ENCODE data around the gene DAAM2. TPM values are rescaled to one million over a fixed set of nuclear protein-coding genes. Genes with fewer than 3 reads are reported as not detected.

DAAM2 gene
- total and polyA plus RNA-seq, 4 donors, result 1.9 to 17.0 (median 4.4) TPM

DNA sequence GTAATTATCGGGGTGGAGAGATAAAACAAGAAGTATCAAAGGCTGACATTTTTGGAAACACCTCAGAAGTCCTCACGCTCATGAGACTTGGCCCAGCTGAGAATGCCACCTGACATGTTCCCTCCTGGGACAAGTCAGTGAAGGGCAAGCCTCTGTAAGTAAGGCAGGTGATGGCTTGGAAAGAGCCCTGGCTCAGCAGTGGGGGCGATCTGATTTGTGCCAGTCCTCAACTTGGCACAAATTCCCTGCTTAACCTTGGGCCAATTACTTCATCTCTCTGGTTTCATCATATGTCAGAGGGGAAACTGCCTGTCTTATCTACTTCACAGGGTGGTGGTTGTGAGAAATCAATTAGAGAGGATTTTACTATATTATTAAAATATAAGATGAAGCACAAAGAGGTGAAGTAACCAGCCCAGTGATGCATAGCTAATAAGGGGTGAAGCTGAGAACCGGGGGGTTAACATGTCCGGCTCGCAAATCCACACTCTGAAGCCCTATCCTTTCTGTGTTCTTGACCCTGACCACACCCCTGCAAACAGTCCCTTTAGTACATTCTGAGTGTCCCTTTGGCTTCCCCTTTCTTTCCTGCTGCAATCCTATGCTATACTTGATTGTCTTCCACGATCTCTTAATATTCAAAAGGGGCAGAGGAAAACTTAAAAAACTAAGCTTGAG lies 150.9 kb downstream of the DAAM2 start:
- TF ChIP-seq REST (IDR thresholded peaks at IDR 0.05), result no peak
- no peak for DNase-seq (ENCODE audit: low spot score)
- 78% methylated on average over 7 of the region's 7 CpGs for WGBS
- no peaks in the 10 kb centered on the region for H3K27me3 ChIP-seq (ENCODE audit: control insufficient read depth in 4 of 4, insufficient read depth in 4 of 4, low read length in 3 of 4)
- no peak overlapping the region for H3K27ac ChIP-seq (ENCODE audit: low read depth in 1 of 2, low read length in 2 of 2)
- no peak overlapping the region for H3K4me3 ChIP-seq (ENCODE audit: low read depth in 1 of 3, low read length in 3 of 3)
- peaks cover 9 to 27% (median 15%) of the 10 kb centered on the region in 4 donors for H3K4me1 ChIP-seq (ENCODE audit: control insufficient read depth in 4 of 4, insufficient read depth in 4 of 4, low read length in 3 of 4)
- no peaks in the 10 kb centered on the region for H3K36me3 ChIP-seq (ENCODE audit: control insufficient read depth in 4 of 4, insufficient read depth in 3 of 4, low read depth in 1 of 4, low read length in 3 of 4)
- H3K9ac ChIP-seq (ENCODE audit: low read depth in 1 of 2, low read length in 2 of 2), result no peak overlapping the region
- no peaks in the 10 kb centered on the region for H3K9me3 ChIP-seq (ENCODE audit: control insufficient read depth in 4 of 4, low read length in 3 of 4)

DNA sequence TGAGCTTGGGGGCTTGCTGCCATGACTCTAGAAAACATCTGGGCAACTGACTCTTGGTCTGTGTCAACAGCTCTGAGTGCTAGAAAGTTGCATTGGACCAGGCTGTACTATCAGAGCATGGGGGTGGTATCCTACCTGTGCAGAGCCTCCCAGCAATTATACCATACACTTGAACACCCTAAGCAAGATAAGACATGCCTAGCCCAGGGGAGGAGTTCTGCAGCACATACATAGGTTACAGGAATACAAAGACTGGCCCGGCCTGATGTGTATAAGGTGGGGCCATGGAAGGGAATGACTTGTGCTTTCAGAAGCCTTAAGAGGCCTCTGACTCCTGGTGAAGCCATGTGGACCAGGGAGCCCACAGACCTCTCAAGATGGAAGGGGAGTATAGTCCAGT lies 153.4 kb downstream of the DAAM2 start:
- Histone ChIP-seq H3K9ac (ENCODE audit: low read depth in 1 of 2, low read length in 2 of 2) (no peak overlapping the region), H3K9me3 (ENCODE audit: control insufficient read depth in 4 of 4, low read length in 3 of 4) (no peaks in the 10 kb centered on the region), H3K4me3 (ENCODE audit: low read depth in 1 of 3, low read length in 3 of 3) (no peak overlapping the region), H3K27me3 (ENCODE audit: control insufficient read depth in 4 of 4, insufficient read depth in 4 of 4, low read length in 3 of 4) (no peaks in the 10 kb centered on the region), H3K36me3 (ENCODE audit: control insufficient read depth in 4 of 4, insufficient read depth in 3 of 4, low read depth in 1 of 4, low read length in 3 of 4) (no peaks in the 10 kb centered on the region), H3K27ac (ENCODE audit: low read depth in 1 of 2, low read length in 2 of 2) (no peak overlapping the region), H3K4me1 (ENCODE audit: control insufficient read depth in 4 of 4, insufficient read depth in 4 of 4, low read length in 3 of 4) (peaks cover 10 to 22% (median 15%) of the 10 kb centered on the region in 4 donors)
- 90% methylated on average over 1 of the region's 1 CpG for WGBS
- DNase-seq (ENCODE audit: low spot score), result no peak
- TF ChIP-seq TAF1 (conservative IDR thresholded peaks at IDR 0.05) (no peak), EGR1 (IDR thresholded peaks at IDR 0.05; ENCODE audit: low read depth in 2 of 2) (no peak), ZBTB33 (IDR thresholded peaks at IDR 0.05) (no peak), REST (IDR thresholded peaks at IDR 0.05) (no peak), GABPA (IDR thresholded peaks at IDR 0.05 in 1 of 2, conservative IDR thresholded peaks at IDR 0.05 in 1 of 2) (no peak), RAD21 (IDR thresholded peaks at IDR 0.05) (no peak), HNF4A (conservative IDR thresholded peaks at IDR 0.05) (no peak), MAX (IDR thresholded peaks at IDR 0.05) (no peak), HNF4G (IDR thresholded peaks at IDR 0.05) (no peak), YY1 (IDR thresholded peaks at IDR 0.05) (no peak), FOXA1 (IDR thresholded peaks at IDR 0.05) (no peak), JUND (IDR thresholded peaks at IDR 0.05) (no peak), SP1 (IDR thresholded peaks at IDR 0.05) (no peak), FOXA2 (IDR thresholded peaks at IDR 0.05) (no peak), NR2F2 (IDR thresholded peaks at IDR 0.05) (no peak), RXRA (IDR thresholded peaks at IDR 0.05) (no peak)
- TF ChIP-seq, protein P1, sequence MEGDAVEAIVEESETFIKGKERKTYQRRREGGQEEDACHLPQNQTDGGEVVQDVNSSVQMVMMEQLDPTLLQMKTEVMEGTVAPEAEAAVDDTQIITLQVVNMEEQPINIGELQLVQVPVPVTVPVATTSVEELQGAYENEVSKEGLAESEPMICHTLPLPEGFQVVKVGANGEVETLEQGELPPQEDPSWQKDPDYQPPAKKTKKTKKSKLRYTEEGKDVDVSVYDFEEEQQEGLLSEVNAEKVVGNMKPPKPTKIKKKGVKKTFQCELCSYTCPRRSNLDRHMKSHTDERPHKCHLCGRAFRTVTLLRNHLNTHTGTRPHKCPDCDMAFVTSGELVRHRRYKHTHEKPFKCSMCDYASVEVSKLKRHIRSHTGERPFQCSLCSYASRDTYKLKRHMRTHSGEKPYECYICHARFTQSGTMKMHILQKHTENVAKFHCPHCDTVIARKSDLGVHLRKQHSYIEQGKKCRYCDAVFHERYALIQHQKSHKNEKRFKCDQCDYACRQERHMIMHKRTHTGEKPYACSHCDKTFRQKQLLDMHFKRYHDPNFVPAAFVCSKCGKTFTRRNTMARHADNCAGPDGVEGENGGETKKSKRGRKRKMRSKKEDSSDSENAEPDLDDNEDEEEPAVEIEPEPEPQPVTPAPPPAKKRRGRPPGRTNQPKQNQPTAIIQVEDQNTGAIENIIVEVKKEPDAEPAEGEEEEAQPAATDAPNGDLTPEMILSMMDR (IDR thresholded peaks at IDR 0.05; ENCODE audit: low read depth, low read length, missing input control), result no peak
- TF ChIP-seq, protein P2, sequence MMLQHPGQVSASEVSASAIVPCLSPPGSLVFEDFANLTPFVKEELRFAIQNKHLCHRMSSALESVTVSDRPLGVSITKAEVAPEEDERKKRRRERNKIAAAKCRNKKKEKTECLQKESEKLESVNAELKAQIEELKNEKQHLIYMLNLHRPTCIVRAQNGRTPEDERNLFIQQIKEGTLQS (IDR thresholded peaks at IDR 0.05), result no peak

Measured in liver (tissue), 9 donors.